NOMO-1 (cell line): ENCODE data around the gene CSTB.
A peak's percentile ranks its signal among the peaks of the same experiment; 100 is the strongest.

ENCODE experiments used
- DNase-seq, 2 experiments: peaks; one replicate each; lab custom pipeline; 2025; ENCODE audit not compliant: unreplicated experiment in 2 of 2; lab: John Stamatoyannopoulos, UW

CSTB gene

DNA sequence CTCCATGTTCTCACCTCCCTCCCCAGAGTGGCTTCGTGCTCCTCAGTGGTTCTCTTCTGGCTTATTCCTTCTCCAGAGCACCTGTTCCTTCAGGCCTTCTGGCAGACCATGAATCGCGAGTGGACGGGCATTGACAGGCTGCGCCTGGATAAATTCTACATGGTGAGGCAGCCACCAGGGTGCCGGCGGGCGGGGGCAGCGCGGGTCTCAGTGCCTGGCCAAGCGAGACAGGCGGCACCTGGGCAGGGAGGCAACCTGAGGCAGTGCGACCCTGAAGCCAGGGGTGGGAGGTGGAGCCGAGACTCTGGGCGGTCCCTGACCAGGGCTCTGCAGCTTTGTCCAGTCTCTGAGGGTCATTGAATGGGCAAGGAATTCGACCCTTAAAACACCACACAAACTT lies 17.1 kb upstream of the CSTB start:
- no peak for DNase-seq

DNA sequence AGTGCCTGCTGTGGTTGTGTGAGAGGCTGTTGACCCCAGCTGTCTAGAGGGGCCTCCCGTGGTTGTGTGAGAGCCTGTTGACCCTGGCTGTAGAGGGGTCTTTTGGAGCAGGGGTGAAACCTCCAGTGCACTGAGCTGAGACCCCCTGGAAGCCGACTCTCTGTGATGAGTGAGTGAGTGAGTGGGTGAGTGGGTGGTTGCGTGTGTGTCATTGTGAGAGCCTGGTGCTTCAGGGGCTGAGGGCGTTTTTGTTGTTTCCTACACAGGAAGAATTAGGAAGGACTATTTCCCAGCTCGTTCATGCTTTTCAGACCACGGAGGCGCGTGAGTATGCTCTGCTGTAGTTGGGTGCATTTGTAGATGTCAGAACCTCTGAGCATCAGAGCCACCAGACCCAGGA lies 16.3 kb upstream of the CSTB start:
- no peak for DNase-seq

DNA sequence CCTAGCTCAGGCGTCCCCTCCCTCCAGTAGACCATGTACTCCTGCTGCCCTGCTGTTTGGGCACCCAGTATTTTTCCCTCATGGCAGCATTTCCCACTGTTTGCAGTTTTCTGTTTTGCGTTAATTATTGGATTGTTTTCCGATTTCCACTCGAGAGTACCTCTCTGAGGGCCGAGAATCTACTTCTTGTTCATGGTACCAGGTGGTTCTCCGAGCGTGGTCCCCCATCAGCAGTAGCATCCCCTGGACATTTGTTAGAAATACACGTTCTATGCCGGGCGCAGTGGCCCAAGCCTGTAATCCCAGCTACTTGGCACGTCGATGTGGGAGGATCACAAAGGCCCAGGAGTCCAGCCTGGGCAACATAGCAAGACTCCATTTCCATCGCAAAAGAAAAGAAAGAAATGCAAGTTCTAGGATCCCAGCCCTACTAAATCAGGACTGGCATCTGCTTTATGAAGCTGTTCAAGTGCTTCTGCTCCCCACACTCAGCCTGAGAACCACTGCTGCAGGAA lies 14.0 kb upstream of the CSTB start:
- no peak for DNase-seq

DNA sequence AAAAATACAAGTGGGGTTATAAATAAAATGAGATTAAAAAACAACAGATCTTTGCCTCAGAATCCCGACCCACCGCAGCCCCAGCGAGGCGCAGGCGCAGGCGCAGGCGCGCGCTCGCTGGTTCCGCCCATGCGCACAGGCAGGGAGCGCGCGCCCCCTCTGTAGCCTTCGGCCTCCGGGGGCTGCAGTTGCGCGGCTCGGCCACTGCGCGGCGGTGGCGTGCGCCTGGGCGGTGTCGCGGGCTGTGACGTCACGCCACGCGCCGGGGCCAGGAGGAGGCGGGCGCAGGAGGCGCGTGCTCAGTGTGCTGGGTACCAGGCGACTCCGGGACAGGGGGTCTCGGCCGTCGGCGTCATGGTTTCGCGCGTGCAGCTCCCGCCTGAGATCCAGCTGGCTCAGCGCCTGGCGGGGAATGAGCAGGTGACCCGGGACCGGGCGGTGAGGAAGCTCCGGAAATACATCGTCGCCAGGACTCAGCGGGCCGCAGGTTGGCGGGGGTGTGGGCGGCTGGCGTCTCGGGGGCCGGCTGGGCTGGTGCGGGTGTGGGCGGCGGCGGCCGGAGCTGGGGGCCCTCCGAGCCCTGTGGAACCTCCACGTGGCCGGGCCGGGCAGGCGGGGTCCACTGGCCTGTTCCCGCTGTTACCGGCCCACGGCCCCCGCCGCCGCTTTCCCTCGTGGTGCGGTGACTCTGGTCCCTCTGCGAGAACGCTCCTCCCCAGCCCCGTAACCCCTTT lies 13.3 kb upstream of the CSTB start, which contains the start of gene RRP1:
RRP1 (plus strand) TSS at position 302 of the 734 bp plus-strand sequence; CDS start at position 355, 53 bp downstream.
- peak; percentile 80 to 91 for DNase-seq

DNA sequence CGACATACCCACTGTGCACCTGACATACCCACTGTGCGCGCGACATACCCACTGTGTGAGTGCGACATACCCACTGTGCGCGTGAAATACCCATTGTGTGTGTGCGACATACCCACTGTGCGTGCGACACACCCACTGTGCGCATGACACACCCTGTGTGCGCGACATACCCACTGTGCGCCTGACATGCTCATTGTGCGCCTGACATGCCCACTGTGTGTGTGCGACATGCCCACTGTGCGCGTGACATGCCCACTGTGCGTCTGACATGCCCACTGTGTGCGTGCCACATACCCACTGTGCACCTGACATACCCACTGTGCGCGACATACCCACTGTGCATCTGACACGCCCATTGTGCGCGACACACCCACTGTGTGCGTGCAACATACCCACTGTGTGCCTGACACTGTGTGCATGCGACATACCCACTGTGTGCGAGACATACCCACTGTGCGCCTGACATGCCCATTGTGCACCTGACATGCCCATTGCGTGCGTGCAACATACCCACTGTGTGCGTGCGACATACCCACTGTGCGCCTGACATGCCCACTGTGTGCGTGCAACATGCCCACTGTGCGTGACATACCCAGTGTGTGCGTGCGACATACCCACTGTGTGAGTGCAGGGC lies 10.8 kb upstream of the CSTB start:
- DNase-seq, result no peak

DNA sequence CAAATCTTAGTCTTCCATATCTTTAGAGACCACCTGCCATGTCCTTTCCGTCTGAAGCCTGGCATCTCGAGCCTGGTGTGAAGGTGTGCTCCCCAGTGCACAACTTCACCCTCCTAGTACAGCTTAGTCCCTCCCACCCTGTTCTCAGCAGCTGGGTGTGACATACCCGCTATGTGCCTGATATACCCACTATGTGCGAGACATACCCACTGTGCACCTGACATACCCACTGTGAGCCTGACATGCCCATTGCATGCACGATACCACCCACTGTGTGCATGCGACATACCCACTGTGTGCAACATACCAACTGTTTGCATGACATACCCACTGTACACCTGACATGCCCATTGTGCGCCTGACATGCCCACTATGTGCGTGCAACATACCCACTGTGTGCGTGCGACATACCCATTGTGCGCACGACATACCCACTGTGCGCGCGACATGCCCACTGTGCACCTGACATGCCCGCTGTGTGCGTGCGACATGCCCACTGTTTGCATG lies 10.2 kb upstream of the CSTB start:
- no peak for DNase-seq

DNA sequence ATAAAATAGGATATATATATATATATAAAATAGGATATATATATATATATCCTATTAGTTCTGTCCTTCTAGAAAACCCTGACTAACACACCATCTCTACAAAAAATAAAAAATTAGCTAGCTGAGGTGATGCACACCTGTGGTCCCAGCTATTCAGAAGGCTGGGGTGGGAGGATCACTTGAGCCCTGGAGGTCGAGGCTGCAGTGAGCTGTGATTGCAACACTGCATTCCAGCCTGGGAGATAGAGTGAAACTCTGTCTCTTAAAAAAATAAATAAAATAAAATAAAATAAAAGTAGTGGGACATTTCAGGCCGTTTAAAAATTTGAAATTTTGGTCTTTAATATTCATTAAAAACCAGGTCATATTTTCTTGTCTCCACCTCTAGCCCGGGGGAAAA lies 9.0 kb upstream of the CSTB start:
- DNase-seq, result no peak

DNA sequence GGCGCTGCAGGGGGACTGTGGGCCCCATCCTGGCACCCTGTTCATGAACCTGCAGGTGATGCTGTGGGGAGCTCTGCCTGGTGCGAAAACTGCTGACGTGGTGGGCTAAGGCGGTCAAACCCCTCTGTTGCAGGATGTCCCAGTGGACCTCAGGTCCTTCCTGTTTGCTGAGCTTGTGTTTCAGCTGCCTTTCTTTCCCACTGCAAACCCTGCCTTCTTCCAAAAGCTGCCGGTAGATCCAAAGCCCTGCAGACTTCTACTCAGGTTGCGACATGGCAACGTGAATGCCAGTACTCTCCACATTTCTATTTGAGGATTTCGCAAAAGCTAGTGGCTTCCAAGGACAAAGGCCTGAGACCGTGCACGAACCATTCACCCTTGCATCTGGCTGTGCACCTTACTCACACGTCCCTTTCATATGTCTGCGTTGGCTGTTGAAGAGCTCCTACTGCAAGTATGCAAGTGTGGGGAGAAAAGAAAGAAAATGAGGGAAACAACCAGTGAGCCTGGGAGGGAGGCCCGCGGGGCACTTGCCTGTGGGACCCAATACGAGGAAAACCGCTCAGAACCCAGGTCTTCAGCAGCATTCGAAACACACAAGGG lies 7.1 kb upstream of the CSTB start:
- peak; percentile 14 to 30 for DNase-seq

DNA sequence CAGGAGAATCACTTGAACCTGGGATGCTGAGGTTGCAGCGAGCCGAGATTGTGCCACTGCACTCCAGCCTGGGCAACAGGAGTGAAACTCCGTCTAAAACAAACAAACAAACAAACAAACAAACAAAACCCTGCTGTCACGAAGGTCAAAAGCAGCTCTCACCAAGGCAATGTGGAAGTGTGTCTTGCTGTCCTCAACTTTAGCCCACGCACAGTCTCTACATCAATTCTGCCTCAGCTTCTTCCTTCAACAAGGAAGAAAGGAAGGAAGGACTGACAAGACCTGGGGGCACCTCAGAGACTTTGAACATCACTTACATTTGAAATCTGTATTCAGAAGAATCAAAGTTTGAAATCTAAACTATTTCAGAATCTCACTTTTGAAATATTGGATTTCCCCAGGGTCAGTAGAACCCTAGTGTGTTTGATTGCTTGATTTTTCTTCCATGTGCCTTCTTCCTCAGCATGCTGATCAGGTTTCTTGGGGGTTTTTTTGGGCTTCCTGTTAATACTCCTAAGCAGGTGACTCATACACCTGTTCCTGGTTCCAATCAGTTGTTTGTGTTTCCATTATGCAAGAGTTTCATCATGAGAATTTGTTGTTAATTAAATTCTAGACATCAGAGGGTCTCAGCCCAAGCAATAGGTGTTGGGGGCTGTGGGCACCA lies 6.5 kb upstream of the CSTB start:
- DNase-seq, result no peak

DNA sequence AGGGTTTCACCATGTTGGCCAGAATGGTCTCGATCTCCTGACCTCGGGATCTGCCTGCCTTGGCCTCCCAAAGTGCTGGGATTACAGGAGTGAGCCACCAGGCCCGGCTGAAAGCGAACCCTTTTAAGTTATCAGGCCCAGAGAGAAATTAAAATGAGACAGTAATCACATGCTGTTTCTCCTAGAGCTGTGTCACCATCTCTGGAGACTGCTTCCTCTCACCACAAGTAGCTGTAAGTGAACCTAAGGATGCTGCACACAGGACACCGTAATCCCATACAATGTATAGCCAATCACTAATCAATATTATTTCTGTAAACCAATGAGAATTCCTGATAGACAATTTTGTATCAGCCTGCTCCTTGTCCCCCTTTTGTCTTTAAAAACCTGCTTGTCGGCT lies 5.7 kb upstream of the CSTB start:
- DNase-seq, result no peak

DNA sequence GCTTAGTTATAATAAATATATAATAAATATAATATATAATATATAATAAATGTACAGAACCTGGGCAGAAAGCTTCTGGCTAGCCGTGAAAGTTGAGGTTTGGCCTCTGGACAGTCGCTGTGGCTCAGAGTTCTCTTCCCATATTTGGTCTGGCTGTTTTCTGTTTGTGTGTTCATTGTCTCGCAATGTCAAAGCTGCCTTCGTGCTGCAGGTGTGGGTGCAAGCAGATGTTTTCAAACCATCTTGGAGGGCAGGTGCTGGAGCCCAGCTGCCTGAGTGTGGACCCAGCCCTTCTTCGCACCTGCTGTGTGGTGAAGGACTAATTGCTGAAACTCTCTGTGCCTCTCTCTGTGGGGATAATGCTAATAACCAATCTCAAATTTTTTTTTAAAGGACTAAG lies 3.6 kb upstream of the CSTB start:
- no peak for DNase-seq

DNA sequence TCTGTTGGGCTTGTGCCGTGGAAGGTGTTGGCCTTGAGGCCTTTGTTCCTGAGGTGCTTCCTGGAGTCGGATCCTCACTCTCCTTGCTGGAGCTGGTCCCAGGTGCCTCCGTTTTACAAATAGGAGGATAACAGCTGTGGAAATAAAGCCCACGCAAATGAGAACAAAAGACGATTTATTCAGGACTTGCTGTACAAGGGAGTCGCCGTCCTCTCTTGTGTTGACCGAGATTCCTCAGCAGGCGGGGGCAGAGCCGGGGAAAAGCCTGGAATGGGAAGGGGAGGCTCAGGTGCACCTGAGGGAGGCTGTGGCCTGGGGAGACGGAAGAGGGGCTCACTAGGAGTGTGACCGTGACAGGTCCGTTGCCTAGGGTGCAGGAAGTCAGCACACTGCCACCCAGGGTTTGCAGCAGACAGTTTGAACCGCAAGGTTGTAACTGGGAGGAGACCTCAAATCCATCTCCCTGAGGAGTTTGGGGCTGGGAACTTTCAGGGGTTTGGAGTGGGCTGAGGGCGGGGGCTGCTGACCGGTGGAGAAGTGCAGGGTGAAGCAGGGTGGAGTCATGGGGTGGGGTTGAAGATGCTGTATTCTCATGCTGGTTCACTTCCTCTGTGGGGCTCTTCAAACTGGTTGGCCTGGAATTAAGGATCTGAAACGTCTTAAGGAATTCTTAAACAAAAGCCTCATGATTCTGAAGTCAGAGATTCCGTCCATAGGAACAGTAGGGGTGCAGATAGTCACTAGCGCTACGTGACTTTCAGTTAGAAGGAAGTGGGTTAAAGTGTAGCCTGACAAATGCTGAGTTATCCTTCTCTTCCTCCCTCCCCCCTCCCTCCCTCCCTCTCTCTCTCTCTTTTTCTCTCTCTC lies 2.6 kb upstream of the CSTB start:
- peak; percentile 4 to 20 for DNase-seq

DNA sequence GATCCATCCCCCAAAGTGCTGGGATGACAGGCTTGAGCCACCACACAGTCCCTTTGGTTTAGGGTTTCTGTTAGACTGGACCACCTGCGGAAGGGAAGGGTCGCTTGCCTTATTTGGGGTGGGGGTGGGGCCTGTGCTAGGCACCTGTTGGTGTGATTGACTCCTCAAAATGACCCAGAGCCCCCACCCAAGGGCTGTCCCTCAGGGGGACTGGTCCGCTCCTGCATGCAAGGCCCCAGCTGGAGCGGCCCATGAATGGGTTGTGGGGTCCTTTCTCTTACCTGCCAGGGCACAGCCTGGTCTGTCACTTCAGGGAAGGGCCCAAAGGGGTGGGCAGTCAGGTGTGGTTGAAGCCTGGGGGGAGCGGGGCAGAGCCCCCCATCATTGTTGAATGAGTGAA lies 1.8 kb upstream of the CSTB start:
- DNase-seq, result no peak

DNA sequence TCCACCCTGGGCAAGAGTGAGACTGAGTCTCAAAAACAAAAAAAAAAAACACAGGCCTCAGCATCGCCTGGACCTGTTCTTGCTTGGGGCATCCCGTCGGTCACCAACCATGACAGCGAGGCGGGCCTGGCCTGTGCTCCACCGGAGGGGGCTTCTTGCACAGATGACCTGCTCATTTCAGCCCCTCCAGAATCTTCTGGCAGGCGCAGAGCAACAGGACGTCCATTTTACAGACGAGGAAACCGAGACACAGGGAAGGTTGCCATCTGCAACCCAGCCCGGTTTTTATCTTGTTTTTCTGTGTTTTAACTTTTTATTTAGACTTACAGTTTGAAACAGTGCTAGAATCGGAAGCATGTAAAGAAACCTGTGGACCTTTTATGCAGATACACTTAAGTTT lies 918 bp downstream of the CSTB start:
- no peak for DNase-seq

DNA sequence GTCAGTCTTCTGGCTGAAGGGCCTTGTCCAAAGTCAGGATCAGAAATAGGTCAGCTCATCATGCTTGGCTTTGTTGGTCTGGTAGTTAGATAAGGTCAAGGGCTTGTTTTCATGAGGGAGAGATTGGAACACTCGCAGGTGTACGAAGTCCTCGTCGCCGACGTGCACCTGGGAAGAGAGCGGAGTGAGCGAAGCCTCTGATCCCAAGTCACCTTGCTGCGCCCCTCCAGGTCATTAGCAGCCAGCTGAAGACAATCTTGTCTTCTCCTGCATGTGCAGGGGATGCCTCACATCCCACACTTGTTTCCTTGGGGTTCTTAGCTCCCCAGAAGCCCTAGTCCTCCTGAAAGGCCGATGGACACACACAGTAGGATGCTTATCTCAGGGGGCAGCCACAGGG lies 1.9 kb downstream of the CSTB start:
- no peak for DNase-seq

DNA sequence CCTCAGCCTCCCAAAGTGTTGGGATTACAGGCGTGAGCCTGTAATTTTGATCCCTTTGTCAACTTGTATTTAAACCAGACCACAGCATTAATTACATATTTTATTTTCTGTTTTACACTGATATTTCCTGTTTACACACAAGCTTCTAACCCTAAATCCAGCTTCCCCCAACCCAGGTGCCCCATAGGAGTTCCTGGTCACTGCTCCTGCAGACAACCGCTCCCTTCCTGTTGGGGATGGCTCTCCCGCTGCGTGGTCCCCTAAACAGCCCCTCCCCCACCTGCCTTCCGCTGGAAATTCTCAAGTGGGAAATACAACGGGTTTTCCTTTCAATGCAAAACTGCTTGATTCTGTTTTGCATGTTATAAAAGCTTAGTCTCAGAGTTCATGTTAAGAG lies 3.7 kb downstream of the CSTB start:
- no peak for DNase-seq

DNA sequence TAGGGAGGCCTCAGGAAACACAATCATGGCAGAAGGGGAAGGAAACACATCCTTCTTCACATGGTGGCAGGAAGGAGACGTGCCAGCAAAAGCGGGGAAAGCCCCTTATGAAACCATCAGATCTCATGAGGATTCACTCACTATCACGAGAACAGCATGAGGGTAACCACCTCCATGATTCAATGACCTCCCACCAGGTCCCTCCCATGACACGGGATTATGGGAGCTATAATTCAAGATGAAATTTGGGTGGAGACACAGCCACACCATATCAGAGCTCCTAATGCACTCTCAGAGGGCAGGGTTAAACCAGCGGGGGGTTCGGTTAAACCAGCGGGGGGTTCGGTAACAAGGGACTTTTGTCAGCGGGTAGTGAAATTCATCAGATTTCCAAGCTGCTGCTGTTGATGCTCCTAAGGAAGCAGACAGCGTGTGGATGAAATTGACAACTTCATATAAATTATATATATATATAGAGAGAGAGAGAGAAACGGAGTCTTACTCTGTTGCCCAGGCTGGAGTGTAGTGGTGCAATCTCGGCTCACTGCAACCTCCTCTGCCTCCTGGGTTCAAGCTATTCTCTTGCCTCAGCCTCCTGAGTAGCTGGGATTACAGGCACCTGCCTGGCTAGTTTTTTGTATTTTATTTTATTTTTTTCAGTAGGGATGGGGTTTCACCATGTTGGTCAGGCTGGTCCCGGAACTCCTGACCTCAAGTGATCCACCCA lies 4.2 kb downstream of the CSTB start:
- no peak for DNase-seq

DNA sequence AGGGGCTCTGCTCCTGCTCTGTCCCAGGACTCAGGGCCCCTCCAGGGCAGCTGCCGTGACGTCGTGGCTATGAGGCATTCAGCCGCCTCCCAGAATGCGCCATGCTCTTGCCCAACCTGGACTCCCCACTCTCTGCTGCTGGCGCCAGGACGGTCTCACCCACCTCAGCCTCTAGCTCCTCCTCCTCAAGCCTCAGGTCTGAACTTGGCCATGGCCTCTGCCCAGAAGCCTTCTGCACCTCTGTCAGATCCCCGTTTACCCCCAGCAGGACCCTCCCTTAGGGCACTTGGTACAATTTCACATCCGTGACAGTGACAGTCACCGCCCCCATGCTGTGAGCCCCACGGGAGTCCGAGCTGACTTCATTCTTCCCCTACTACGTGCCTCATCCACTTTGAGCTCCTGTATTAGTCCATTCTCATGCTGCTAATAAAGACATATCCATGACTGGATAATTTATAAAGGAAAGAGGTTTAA lies 4.9 kb downstream of the CSTB start:
- no peak for DNase-seq

DNA sequence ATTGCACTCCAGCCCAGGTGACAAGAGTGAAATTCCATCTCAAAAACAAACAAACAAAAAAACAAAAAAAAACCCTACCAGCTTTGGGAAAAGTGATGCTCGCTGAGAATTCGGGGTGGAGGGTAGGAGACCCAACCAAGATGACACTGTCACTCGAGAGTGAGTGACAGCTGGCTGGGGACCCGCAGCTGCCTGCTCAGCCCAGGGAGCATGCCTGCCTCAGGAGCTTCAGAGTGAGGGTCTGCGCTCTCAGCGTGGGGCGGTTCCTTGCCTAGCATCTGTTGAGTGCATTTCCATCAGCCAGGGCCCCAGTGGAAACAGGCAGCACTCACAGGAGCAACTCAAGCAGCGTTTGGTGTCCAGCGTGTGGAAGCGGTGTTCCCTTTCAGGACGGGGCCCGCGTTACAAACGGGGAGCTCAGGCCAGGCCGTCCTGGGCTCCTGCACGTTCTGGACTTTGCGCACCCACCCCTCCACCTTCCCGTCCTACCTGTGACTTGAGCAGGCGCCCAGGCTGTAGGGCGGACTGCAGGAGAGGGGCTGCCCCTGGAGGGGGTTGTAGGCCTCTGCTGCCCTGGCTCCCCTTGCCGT lies 5.9 kb downstream of the CSTB start:
- DNase-seq, result no peak
